H1 (cell line): ENCODE measurements around the gene MAMSTR. TPM values are rescaled to one million over a fixed set of nuclear protein-coding genes. Genes with fewer than 3 reads are reported as not detected.
A peak's percentile ranks its signal among the peaks of the same experiment; 100 is the strongest.

ENCODE experiments used
- CTBP2 ChIP-seq: IDR thresholded peaks from 2 replicates; pipeline ENCODE4 v1.7.0; 2011; ENCODE audit warnings: borderline replicate concordance, mild to moderate bottlenecking, moderate library complexity, mixed read lengths, low read length; ENCODE audit not compliant: insufficient read depth, insufficient read length
- HDAC2 ChIP-seq, 2 experiments: fragments of 300-600 bp in 1 of 2; sonication (generic) in 1 of 2; IDR thresholded peaks; 2 replicates each; pipeline ENCODE4 v1.6.1; 2011 to 2012; ENCODE audit warnings: low read depth in 2 of 2, low read length in 2 of 2, mild to moderate bottlenecking in 2 of 2, moderate library complexity in 2 of 2, borderline replicate concordance in 1 of 2, inconsistent platforms in 1 of 2
- POU5F1 ChIP-seq: IDR thresholded peaks from 2 replicates; pipeline ENCODE4 v1.6.1; 2011; ENCODE audit warnings: low read depth, mild to moderate bottlenecking, low read length, moderate library complexity
- RXRA ChIP-seq: IDR thresholded peaks from 2 replicates; pipeline ENCODE4 v1.6.1; 2011; ENCODE audit warnings: low read depth, mild to moderate bottlenecking, low read length, moderate library complexity; ENCODE audit not compliant: insufficient read depth
- SAP30 ChIP-seq: fragments of 300-600 bp; sonication (generic); IDR thresholded peaks from 2 replicates; pipeline ENCODE4 v1.7.1; 2012; ENCODE audit warnings: low read length, moderate library complexity, mild to moderate bottlenecking, inconsistent platforms; ENCODE audit not compliant: insufficient read depth, insufficient replicate concordance
- SP4 ChIP-seq: IDR thresholded peaks from 2 replicates; pipeline ENCODE4 v1.6.1; 2012; ENCODE audit warnings: low read length, inconsistent platforms
- SUZ12 ChIP-seq: fragments of 200-600 bp; sonication (generic); IDR thresholded peaks from 2 replicates; pipeline ENCODE4 v1.6.1; 2012; ENCODE audit warnings: mild to moderate bottlenecking, inconsistent platforms, low read length, moderate library complexity, mixed read lengths
- TBP ChIP-seq: IDR thresholded peaks from 2 replicates; pipeline ENCODE4 v1.6.1; 2011; ENCODE audit warnings: low read depth, low read length, improper control_type of control experiment
- polyA plus RNA-seq, 7 experiments: library from polyadenylated mRNA; depleted of rRNA in 3 of 7; stranded (reverse) in 5 of 7; unstranded in 2 of 7; fragments of >200 nt in 5 of 7; fragments of 200-250 nt in 2 of 7; gene quantifications; 1 replicate in 5 of 7; 2 replicates in 1 of 7; 4 replicates in 1 of 7; pipeline versions ENCODE4 v1.2.1 to v1.2.3, GENCODE V29; 2011 to 2013; ENCODE audit warnings: missing spikeins in 2 of 7, mixed read lengths in 2 of 7
- total RNA-seq: library from RNA; stranded (reverse); fragmentation: NEBNext Ultra II Directional; extraction: Animal tissue kit (Norgen Biotek cat#: 25700); gene quantifications from 2 replicates; pipeline ENCODE4 v1.2.1, GENCODE V29; 2021
- TF ChIP-seq, protein P1 (sequence below): fragments of 300-600 bp; sonication (generic); IDR thresholded peaks from 2 replicates; pipeline ENCODE4 v1.7.1; 2012; ENCODE audit warnings: low read length, moderate library complexity, mild to moderate bottlenecking, inconsistent platforms; ENCODE audit not compliant: insufficient replicate concordance

Gene MAMSTR
- total and polyA plus RNA-seq, 2 of the 8 experiments (the other 6 are each of a cell fraction or from before 2014, with no cell fraction given), result 2.0 to 2.3 TPM

DNA sequence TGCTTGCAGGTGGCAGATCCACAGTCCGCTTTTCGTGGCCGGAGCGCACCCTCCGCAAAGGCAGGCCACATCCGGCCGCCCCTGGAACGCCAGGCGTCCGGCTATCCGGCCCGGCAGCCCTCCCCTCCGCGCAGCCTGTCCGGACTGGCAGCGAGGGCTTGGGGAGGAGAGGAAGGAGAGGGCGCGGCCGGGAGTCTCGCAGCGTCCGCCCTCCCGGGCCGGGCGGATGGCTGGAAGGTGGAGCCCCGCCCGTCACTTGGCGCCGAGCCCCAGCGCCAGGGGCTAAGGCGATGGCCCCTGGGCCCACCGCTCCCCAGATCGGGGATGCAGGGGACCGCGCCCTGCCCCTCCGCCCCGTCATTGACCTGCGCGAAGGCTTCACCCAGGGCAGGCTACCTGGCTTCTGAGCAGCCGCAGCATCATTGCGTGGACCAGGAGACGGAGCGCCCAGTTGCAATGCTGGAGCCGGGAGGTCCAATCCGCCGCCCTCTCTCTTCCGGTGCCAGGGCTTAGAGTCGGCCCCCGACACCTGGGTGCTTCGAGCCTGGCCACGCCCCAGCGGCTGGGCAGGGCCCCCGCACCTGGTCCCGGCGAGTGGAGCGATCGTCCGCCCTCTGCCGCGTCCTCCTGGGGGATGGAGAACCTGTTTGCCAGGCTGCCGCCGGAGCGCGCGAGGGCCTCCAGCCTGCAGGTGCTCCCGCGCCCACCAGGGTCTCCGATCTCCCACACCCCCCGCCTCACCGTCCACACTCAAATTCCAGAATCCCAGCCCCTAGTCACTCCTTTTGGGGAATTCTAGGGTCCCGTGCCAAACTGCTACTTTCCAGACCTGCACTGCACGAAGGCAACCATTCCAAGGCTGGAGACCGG is 33.2 kb upstream of the MAMSTR start, which contains the start of gene FUT1 (continued):
- TF ChIP-seq, protein P1, sequence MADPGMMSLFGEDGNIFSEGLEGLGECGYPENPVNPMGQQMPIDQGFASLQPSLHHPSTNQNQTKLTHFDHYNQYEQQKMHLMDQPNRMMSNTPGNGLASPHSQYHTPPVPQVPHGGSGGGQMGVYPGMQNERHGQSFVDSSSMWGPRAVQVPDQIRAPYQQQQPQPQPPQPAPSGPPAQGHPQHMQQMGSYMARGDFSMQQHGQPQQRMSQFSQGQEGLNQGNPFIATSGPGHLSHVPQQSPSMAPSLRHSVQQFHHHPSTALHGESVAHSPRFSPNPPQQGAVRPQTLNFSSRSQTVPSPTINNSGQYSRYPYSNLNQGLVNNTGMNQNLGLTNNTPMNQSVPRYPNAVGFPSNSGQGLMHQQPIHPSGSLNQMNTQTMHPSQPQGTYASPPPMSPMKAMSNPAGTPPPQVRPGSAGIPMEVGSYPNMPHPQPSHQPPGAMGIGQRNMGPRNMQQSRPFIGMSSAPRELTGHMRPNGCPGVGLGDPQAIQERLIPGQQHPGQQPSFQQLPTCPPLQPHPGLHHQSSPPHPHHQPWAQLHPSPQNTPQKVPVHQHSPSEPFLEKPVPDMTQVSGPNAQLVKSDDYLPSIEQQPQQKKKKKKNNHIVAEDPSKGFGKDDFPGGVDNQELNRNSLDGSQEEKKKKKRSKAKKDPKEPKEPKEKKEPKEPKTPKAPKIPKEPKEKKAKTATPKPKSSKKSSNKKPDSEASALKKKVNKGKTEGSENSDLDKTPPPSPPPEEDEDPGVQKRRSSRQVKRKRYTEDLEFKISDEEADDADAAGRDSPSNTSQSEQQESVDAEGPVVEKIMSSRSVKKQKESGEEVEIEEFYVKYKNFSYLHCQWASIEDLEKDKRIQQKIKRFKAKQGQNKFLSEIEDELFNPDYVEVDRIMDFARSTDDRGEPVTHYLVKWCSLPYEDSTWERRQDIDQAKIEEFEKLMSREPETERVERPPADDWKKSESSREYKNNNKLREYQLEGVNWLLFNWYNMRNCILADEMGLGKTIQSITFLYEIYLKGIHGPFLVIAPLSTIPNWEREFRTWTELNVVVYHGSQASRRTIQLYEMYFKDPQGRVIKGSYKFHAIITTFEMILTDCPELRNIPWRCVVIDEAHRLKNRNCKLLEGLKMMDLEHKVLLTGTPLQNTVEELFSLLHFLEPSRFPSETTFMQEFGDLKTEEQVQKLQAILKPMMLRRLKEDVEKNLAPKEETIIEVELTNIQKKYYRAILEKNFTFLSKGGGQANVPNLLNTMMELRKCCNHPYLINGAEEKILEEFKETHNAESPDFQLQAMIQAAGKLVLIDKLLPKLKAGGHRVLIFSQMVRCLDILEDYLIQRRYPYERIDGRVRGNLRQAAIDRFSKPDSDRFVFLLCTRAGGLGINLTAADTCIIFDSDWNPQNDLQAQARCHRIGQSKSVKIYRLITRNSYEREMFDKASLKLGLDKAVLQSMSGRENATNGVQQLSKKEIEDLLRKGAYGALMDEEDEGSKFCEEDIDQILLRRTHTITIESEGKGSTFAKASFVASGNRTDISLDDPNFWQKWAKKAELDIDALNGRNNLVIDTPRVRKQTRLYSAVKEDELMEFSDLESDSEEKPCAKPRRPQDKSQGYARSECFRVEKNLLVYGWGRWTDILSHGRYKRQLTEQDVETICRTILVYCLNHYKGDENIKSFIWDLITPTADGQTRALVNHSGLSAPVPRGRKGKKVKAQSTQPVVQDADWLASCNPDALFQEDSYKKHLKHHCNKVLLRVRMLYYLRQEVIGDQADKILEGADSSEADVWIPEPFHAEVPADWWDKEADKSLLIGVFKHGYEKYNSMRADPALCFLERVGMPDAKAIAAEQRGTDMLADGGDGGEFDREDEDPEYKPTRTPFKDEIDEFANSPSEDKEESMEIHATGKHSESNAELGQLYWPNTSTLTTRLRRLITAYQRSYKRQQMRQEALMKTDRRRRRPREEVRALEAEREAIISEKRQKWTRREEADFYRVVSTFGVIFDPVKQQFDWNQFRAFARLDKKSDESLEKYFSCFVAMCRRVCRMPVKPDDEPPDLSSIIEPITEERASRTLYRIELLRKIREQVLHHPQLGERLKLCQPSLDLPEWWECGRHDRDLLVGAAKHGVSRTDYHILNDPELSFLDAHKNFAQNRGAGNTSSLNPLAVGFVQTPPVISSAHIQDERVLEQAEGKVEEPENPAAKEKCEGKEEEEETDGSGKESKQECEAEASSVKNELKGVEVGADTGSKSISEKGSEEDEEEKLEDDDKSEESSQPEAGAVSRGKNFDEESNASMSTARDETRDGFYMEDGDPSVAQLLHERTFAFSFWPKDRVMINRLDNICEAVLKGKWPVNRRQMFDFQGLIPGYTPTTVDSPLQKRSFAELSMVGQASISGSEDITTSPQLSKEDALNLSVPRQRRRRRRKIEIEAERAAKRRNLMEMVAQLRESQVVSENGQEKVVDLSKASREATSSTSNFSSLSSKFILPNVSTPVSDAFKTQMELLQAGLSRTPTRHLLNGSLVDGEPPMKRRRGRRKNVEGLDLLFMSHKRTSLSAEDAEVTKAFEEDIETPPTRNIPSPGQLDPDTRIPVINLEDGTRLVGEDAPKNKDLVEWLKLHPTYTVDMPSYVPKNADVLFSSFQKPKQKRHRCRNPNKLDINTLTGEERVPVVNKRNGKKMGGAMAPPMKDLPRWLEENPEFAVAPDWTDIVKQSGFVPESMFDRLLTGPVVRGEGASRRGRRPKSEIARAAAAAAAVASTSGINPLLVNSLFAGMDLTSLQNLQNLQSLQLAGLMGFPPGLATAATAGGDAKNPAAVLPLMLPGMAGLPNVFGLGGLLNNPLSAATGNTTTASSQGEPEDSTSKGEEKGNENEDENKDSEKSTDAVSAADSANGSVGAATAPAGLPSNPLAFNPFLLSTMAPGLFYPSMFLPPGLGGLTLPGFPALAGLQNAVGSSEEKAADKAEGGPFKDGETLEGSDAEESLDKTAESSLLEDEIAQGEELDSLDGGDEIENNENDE, result no peak
- TF ChIP-seq CTBP2 (peak; percentile 90), SP4 (peak; percentile 60; the same call in 1 of the 2 replicates), RXRA (no peak), SUZ12 (no peak), HDAC2 (IDR thresholded peaks at IDR 0.05; ENCODE audit: borderline replicate concordance in 1 of 2, low read depth in 2 of 2, low read length in 2 of 2) (peak in 1 of 2 experiments; percentile 6; a peak in 1 of 4 replicates), TBP (peak; percentile 73), POU5F1 (no peak), SAP30 (no peak)
